K562 (cell line): ENCODE measurements around the gene GPR32. TPM values are rescaled to one million over a fixed set of nuclear protein-coding genes. Genes with fewer than 3 reads are reported as not detected.
"Not testable (repeated sequence)": the region's sequence is repeated elsewhere in the genome, so short reads cannot be mapped to it uniquely, and the experiment has no call there.

ENCODE experiments used
- ATAC-seq: fragments of 200-7000 bp; cut with Tn5 transposase; 3 replicates; pipeline ENCODE4 v1.9.1; 2020; ENCODE audit warnings: moderate library complexity
- BruUV-seq: library from RNA; stranded (reverse); fragments of 400-500 nt; replicated peaks from 2 replicates; lab custom pipeline; 2021; lab: Mats Ljungman, UMichigan
- CTCF ChIA-PET: fragments of 300-600 bp; formaldehyde crosslinking; extraction: SDS; loops from one replicate; lab custom pipeline; 2021; ENCODE audit warnings: low intra/inter-chr PET ratio; lab: Yijun Ruan, JAX
- POLR2A ChIA-PET: fragments of 300-600, 350-650 bp; sonication (Branson Sonifier 250); formaldehyde crosslinking; extraction: SDS; loops from one replicate; lab custom pipeline; 2021; ENCODE audit warnings: antibody characterized with exemption, inconsistent platforms; lab: Yijun Ruan, JAX
- DNase-seq, 4 experiments: peaks; one replicate each; pipeline versions ENCODE4 v3.0.0 to v3.0.0-alpha.2; 2011 to 2018; ENCODE audit warnings: low spot score in 3 of 4, mixed read lengths in 3 of 4; ENCODE audit errors: extremely low read depth in 1 of 4
- FAIRE-seq: peaks from 2 replicates; lab custom pipeline; 2011; peaks lifted over from hg19 to GRCh38; lab: Jason Lieb, UNC
- H2AFZ ChIP-seq: 2 replicates; pipeline ENCODE4 v1.6.0; 2011; ENCODE audit warnings: low read depth, low read length, control low read depth, inconsistent platforms
- H3K27ac ChIP-seq: fragments of 200-600 bp; 3 replicates; pipeline ENCODE4 v1.8.0; 2011; ENCODE audit warnings: low read depth, mild to moderate bottlenecking, control low read depth, inconsistent platforms, low read length, moderate library complexity, mixed read lengths; ENCODE audit errors: extremely low read depth
- H3K27me3 ChIP-seq, 2 experiments: fragments of 300-600 bp in 1 of 2; 2 replicates in 1 of 2; 3 replicates in 1 of 2; pipeline versions ENCODE4 v1.6.0 to v1.8.0; 2011; ENCODE audit warnings: inconsistent platforms in 2 of 2, low read length in 2 of 2, mild to moderate bottlenecking in 1 of 2, mixed read lengths in 1 of 2, moderate library complexity in 1 of 2; ENCODE audit not compliant: control insufficient read depth in 2 of 2, insufficient read depth in 2 of 2
- H3K36me3 ChIP-seq: fragments of 300-600 bp; 3 replicates; pipeline ENCODE4 v1.8.0; 2011; ENCODE audit warnings: mild to moderate bottlenecking, low read length, inconsistent platforms; ENCODE audit not compliant: control insufficient read depth, insufficient read depth
- H3K4me1 ChIP-seq, 2 experiments: fragments of 200-600 bp in 1 of 2; replicated peaks in 1 of 2; 2 replicates in 1 of 2; 3 replicates in 1 of 2; pipeline versions ENCODE4 v1.5.1 to v1.8.0; 2011; ENCODE audit warnings: inconsistent platforms in 2 of 2, low read length in 2 of 2, mild to moderate bottlenecking in 1 of 2, mixed read lengths in 1 of 2, moderate library complexity in 1 of 2; ENCODE audit not compliant: control insufficient read depth in 2 of 2, insufficient read depth in 2 of 2
- H3K4me2 ChIP-seq: 2 replicates; pipeline ENCODE4 v1.6.1; 2011; ENCODE audit warnings: low read length, control low read depth, inconsistent platforms, mixed read lengths; ENCODE audit not compliant: insufficient read depth
- H3K4me3 ChIP-seq: fragments of 200-600 bp; sonication (generic), shearing (Covaris generic); 2 replicates; pipeline ENCODE4 v1.5.1; 2016; ENCODE audit warnings: control low read depth, inconsistent platforms
- H3K79me2 ChIP-seq: fragments of 200-600 bp; 3 replicates; pipeline ENCODE4 v1.8.0; 2011; ENCODE audit warnings: low read length, inconsistent platforms; ENCODE audit not compliant: control insufficient read depth, insufficient read depth
- H3K9ac ChIP-seq, 2 experiments: 2 replicates each; pipeline versions ENCODE4 v1.6.0 to v1.6.1; 2011; ENCODE audit warnings: low read depth in 2 of 2, low read length in 2 of 2, control low read depth in 1 of 2, inconsistent platforms in 1 of 2, mild to moderate bottlenecking in 1 of 2, mixed read lengths in 1 of 2; ENCODE audit not compliant: insufficient read depth in 1 of 2
- H3K9me1 ChIP-seq: one replicate; pipeline ENCODE4 v1.6.0; 2011; ENCODE audit warnings: inconsistent platforms, mild to moderate bottlenecking, low read length, moderate library complexity; ENCODE audit not compliant: control insufficient read depth, insufficient read depth
- H3K9me3 ChIP-seq: replicated peaks from 2 replicates; pipeline ENCODE4 v1.5.1; 2011; ENCODE audit warnings: low read depth, low read length, inconsistent platforms; ENCODE audit not compliant: control insufficient read depth, insufficient read depth
- H4K20me1 ChIP-seq: replicated peaks from 2 replicates; pipeline ENCODE4 v1.6.1; 2011; ENCODE audit warnings: low read length, inconsistent platforms, mixed read lengths; ENCODE audit not compliant: control insufficient read depth, insufficient read depth
- CEBPB ChIP-seq: fragments of 450-650 bp; IDR thresholded peaks from 2 replicates; pipeline ENCODE4 v1.6.1; 2016; ENCODE audit warnings: missing genetic modification characterization, missing compliant biosample characterization
- PRPF4 ChIP-seq: fragments of 200-400 bp; formaldehyde crosslinking; IDR thresholded peaks from one replicate; pipeline ENCODE4 v1.6.1; 2017; ENCODE audit warnings: low read length, low read depth, mild to moderate bottlenecking; ENCODE audit not compliant: insufficient read depth, poor library complexity, severe bottlenecking
- ZNF146 ChIP-seq: IDR thresholded peaks from one replicate; pipeline ENCODE4 v1.6.1; 2018; ENCODE audit warnings: missing compliant biosample characterization; ENCODE audit not compliant: unreplicated experiment
- ZNF24 ChIP-seq: fragments of 450-650 bp; IDR thresholded peaks from 2 replicates; pipeline ENCODE4 v1.6.1; 2016
- ZNF280A ChIP-seq: fragments of 450-650 bp; IDR thresholded peaks from 2 replicates; pipeline ENCODE4 v1.6.1; 2018; ENCODE audit warnings: mild to moderate bottlenecking, low read depth; ENCODE audit not compliant: partially characterized antibody
- ZNF324 ChIP-seq: fragments of 250-450 bp; sonication (Bioruptor Pico); IDR thresholded peaks from 2 replicates; pipeline ENCODE4 v1.4.0; 2020; ENCODE audit warnings: mild to moderate bottlenecking
- ZNF354B ChIP-seq: fragments of 250-450 bp; sonication (Bioruptor Pico); IDR thresholded peaks from 2 replicates; pipeline ENCODE4 v1.4.0; 2020
- WGBS: fragments of 100-300 bp; shearing (Covaris generic); methylation state at CpG from one replicate; pipeline ENCODE4 v1.1.6; 2016; ENCODE audit warnings: low coverage, mixed read lengths; ENCODE audit not compliant: insufficient coverage; ENCODE audit errors: missing lambda C conversion rate; 5-methylcytosine and 5-hydroxymethylcytosine counted together
- in situ Hi-C: fragments of 300-500 bp; cut with MboI; formaldehyde crosslinking; loops from 4 replicates; pipeline ENCODE4 v1.15.0; 2018; ENCODE audit warnings: inconsistent platforms, mixed read lengths
- intact Hi-C: fragments of 100-400 bp; cut with micrococcal nuclease; formaldehyde crosslinking; loops from 2 replicates; pipeline ENCODE4 v1.14.2; 2022
- polyA plus RNA-seq, 8 experiments: library from polyadenylated mRNA; depleted of rRNA in 4 of 8; stranded (reverse) in 5 of 8; unstranded in 3 of 8; fragments of >200 nt; fragmentation: Nextera tagmentation in 2 of 8; fragmentation: Illumina TruSeq in 1 of 8; extraction: Ambion mirVana in 2 of 8; extraction: Trizol in 1 of 8; gene quantifications; 2 replicates each; pipeline versions ENCODE4 v1.2.1 to v1.2.3, GENCODE V29; 2011 to 2014; ENCODE audit warnings: inconsistent platforms in 1 of 8, missing spikeins in 1 of 8
- total RNA-seq, 7 experiments: library from RNA; depleted of rRNA in 6 of 7; stranded (reverse); fragments of >200 nt in 6 of 7; fragmentation: Illumina TruSeq in 2 of 7; extraction: Trizol in 2 of 7; gene quantifications; 2 replicates each; pipeline versions ENCODE4 v1.2.1 to v1.2.3, GENCODE V29; 2011 to 2021; ENCODE audit warnings: low replicate concordance in 1 of 7
- TF ChIP-seq, protein P1 (sequence below): conservative IDR thresholded peaks from 2 replicates; pipeline ENCODE4 v1.6.1; 2011; ENCODE audit warnings: low read depth, mild to moderate bottlenecking, low read length; ENCODE audit not compliant: control insufficient read depth
- TF ChIP-seq, protein P2 (sequence below): fragments of 250-450 bp; sonication (Bioruptor Pico); IDR thresholded peaks from 2 replicates; pipeline ENCODE4 v1.4.0; 2020; ENCODE audit warnings: mild to moderate bottlenecking, moderate library complexity

The GPR32 gene
- total and polyA plus RNA-seq, 9 of the 15 experiments (the other 6 are each of a cell fraction or from before 2014, with no cell fraction given), result not detected

GRCh38 chr19:50764409-50764808, 5.9 kb upstream of the GPR32 start:
- intact Hi-C loops, result no loop called here
- Histone ChIP-seq H3K36me3 (no peaks in the 10 kb centered on the region), H3K79me2 (no peaks in the 10 kb centered on the region), H3K4me3 (no peak overlapping the region), H3K9ac (no peak overlapping the region), H3K4me2 (no peak overlapping the region), H3K9me1 (no peaks in the 10 kb centered on the region), H3K9me3 (no peaks in the 10 kb centered on the region), H3K27ac (no peak overlapping the region), H2AFZ (no peak overlapping the region), H3K4me1 (peaks cover 4 to 24% of the 10 kb centered on the region in 2 experiments), H4K20me1 (no peaks in the 10 kb centered on the region), H3K27me3 (no peaks in the 10 kb centered on the region)
- no peak for DNase-seq
- ChIA-PET POLR2A (interaction anchor here (1.2 kb wide), 1 partner anchor 40 kb away, joined by 3 read pairs; no protein-coding TSS in a partner anchor), CTCF (no interaction called here)
- in situ Hi-C loops, result no loop called here
- FAIRE-seq, result no peak
- BruUV-seq, result no TSS peak
- ATAC-seq, result no peak
- TF ChIP-seq PRPF4 (no peak), ZNF280A (no peak), ZNF354B (CRISPR knock-in tag) (no peak), ZNF24 (no peak), ZNF146 (CRISPR knock-in tag) (no peak), CEBPB (tag) (no peak), ZNF324 (no peak)
- TF ChIP-seq, protein P1, sequence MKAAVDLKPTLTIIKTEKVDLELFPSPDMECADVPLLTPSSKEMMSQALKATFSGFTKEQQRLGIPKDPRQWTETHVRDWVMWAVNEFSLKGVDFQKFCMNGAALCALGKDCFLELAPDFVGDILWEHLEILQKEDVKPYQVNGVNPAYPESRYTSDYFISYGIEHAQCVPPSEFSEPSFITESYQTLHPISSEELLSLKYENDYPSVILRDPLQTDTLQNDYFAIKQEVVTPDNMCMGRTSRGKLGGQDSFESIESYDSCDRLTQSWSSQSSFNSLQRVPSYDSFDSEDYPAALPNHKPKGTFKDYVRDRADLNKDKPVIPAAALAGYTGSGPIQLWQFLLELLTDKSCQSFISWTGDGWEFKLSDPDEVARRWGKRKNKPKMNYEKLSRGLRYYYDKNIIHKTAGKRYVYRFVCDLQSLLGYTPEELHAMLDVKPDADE, result no peak
- TF ChIP-seq, protein P2, sequence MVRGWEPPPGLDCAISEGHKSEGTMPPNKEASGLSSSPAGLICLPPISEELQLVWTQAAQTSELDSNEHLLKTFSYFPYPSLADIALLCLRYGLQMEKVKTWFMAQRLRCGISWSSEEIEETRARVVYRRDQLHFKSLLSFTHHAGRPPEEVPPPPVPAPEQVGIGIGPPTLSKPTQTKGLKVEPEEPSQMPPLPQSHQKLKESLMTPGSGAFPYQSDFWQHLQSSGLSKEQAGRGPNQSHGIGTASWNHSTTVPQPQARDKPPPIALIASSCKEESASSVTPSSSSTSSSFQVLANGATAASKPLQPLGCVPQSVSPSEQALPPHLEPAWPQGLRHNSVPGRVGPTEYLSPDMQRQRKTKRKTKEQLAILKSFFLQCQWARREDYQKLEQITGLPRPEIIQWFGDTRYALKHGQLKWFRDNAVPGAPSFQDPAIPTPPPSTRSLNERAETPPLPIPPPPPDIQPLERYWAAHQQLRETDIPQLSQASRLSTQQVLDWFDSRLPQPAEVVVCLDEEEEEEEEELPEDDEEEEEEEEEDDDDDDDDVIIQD, result no peak
- WGBS, result 72% methylated on average over 7 of the region's 7 CpGs

DNA sequence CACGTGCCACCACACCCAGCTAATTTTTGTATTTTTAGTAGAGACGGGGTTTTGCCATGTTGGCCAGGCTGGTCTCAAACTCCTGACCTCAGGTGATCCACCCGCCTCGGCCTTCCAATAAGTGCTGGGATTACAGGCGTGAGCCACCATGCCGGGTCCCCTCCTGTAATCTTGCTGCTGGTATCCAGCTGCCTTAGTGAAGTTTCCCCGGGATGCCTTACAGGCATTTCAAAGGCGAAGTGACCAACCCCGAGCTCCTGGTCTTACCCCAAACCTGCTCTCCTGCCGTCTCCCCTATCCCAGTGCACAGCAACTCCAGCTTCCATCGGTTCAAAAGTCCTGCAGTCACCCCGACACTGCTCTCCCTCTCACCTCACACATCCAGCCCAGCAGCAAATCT, 3.5 kb upstream of the GPR32 start:
- H3K4me2 ChIP-seq, BruUV-seq, H3K27me3 ChIP-seq, H3K4me3 ChIP-seq, CTCF ChIA-PET, H2AFZ ChIP-seq, ATAC-seq, H3K9ac ChIP-seq, in situ Hi-C loops, H3K9me1 ChIP-seq, H3K36me3 ChIP-seq, intact Hi-C loops, DNase-seq, H4K20me1 ChIP-seq, H3K27ac ChIP-seq, H3K9me3 ChIP-seq, H3K79me2 ChIP-seq, FAIRE-seq: not testable (repeated sequence)
- H3K4me1 ChIP-seq, result peaks cover 11 to 18% of the 10 kb centered on the region in 2 experiments
- POLR2A ChIA-PET, result interaction anchor here (0.6 kb wide), 1 partner anchor 57 kb away, joined by 3 read pairs; the partner anchor contains the start of gene KLK1
- WGBS, result 80% methylated on average over 8 of the region's 12 CpGs
